A673 (cell line): ENCODE results near the gene ANKRD11. TPM values are rescaled to one million over a fixed set of nuclear protein-coding genes. Genes with fewer than 3 reads are reported as not detected.

Experiments
- BruUV-seq: library from RNA; stranded (reverse); fragments of 400-500 nt; replicated peaks from 2 replicates; lab custom pipeline; 2021; lab: Mats Ljungman, UMichigan
- CTCF ChIA-PET: fragments of 300-600 bp; sonication (Branson Sonifier 250); formaldehyde crosslinking; loops from one replicate; lab custom pipeline; 2022; ENCODE audit warnings: antibody characterized with exemption; lab: Charles Lee
- POLR2A ChIA-PET: fragments of 300-600 bp; sonication (Branson Sonifier 250); formaldehyde crosslinking; loops from one replicate; lab custom pipeline; 2022; ENCODE audit warnings: antibody characterized with exemption; ENCODE audit not compliant: low non-redundant PET; lab: Charles Lee
- DNase-seq: peaks from one replicate; pipeline ENCODE4 v3.0.0-alpha.2; 2015; ENCODE audit warnings: low spot score
- H3K27ac ChIP-seq: fragments of 200-600 bp; sonication (generic); 2 replicates; pipeline ENCODE4 v1.5.1; 2016; ENCODE audit warnings: mixed run types, low read depth, mild to moderate bottlenecking, mixed read lengths, antibody characterized with exemption, low read length; ENCODE audit not compliant: poor library complexity, severe bottlenecking
- H3K27me3 ChIP-seq: fragments of 200-600 bp; sonication (generic); replicated peaks from 2 replicates; pipeline ENCODE4 v1.6.1; 2017; ENCODE audit warnings: mixed run types, low read depth, mild to moderate bottlenecking, mixed read lengths, antibody characterized with exemption, low read length; ENCODE audit not compliant: insufficient read depth, poor library complexity
- H3K36me3 ChIP-seq: fragments of 200-600 bp; sonication (generic); 2 replicates; pipeline ENCODE4 v1.6.1; 2016; ENCODE audit warnings: mixed run types, mild to moderate bottlenecking, mixed read lengths, antibody characterized with exemption, low read length; ENCODE audit not compliant: insufficient read depth, poor library complexity, severe bottlenecking
- H3K4me1 ChIP-seq: fragments of 200-600 bp; sonication (generic); 2 replicates; pipeline ENCODE4 v1.6.1; 2017; ENCODE audit warnings: mixed run types, mild to moderate bottlenecking, mixed read lengths, antibody characterized with exemption, low read length; ENCODE audit not compliant: insufficient read depth, poor library complexity, severe bottlenecking
- H3K4me3 ChIP-seq: fragments of 200-600 bp; sonication (generic); 2 replicates; pipeline ENCODE4 v1.5.1; 2016; ENCODE audit warnings: low read depth, mixed run types, mild to moderate bottlenecking, mixed read lengths, low read length; ENCODE audit not compliant: poor library complexity, severe bottlenecking
- H3K9me3 ChIP-seq: fragments of 200-600 bp; sonication (generic); 2 replicates; pipeline ENCODE4 v1.6.1; 2016; ENCODE audit warnings: mixed run types, low read depth, mild to moderate bottlenecking, mixed read lengths, antibody characterized with exemption, low read length; ENCODE audit not compliant: poor library complexity, severe bottlenecking
- EZH2 ChIP-seq: fragments of 200-600 bp; sonication (generic); IDR thresholded peaks from 2 replicates; pipeline ENCODE4 v1.6.1; 2017; ENCODE audit warnings: borderline replicate concordance, low read depth, mild to moderate bottlenecking, mixed read lengths, antibody characterized with exemption, low read length; ENCODE audit not compliant: poor library complexity, severe bottlenecking
- intact Hi-C: fragments of 100-400 bp; cut with micrococcal nuclease; formaldehyde crosslinking; loops from one replicate; pipeline ENCODE4 v1.10.0; 2022; ENCODE audit not compliant: unreplicated experiment
- total RNA-seq: library from RNA; stranded (reverse); gene quantifications from 2 replicates; pipeline ENCODE4 v1.2.3, GENCODE V29; 2021
- TF ChIP-seq, protein P1 (sequence below): fragments of 300-800, 200-600 bp; sonication (generic); conservative IDR thresholded peaks from 2 replicates; pipeline ENCODE4 v1.5.1; 2017; ENCODE audit warnings: low read depth, mild to moderate bottlenecking, antibody characterized with exemption, low read length, moderate library complexity, mixed read lengths

The ANKRD11 gene
- total RNA-seq, 1 experiment from 2014 or later, result 217 TPM

DNA sequence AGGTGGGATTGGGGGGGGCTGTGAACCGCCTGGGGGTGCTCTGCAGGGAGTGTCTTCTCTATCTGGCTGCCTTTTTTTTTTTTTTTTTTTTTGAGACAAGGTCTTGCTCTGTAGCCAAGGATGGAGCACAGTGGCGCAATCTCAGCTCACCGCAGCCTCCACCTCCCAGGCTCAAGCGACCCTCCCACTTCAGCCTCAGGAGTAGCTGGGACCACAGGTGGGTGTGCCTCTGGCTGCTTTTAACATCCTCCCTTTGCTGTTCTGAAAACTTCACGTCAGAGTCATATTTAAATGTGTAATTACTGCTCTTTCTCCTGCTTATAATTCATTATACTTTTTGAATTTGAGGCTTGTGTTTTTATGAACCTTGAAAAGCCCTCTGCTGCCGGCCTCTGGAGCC lies 194.4 kb downstream of the ANKRD11 start:
- BruUV-seq, result no TSS peak

DNA sequence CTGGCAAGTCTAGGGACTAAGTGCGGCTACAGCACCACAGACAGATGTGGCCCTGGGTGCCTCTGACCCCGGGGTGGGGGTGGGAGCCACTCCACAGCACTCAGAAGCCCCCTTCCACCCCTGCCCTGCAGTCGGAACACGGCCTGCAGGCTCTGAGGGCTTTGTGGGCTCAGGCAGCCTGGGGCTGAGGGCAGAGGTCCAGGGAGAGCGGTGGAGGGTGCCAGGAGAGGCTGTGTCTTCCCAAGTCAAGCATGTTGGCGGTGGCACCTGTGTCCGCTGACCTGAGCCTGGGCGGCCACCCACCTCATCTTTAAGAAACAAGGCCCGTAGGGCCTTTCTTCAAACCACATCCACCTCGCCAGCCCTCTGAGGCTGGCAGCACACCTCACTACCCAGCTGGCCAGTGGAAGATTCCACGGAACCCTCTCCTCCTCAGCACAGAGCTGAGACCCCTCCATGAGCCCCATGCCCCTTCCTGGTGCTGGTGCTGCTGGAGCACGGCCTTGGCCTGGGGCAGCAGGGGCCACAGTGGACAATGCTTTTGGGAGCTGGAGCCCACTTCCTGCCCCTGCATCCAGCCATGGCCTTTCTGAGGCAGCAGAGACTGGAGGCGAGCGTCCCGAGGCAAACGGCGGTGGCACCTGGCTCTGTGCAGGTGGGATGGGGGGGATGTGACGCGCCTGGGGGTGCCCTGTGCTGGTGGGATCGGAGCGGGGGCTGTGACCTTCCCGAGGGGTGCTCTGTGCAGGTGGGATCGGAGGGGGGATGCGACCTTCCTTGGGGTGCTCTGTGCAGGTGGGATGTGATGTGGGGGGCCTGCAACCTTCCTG lies 195.1 kb downstream of the ANKRD11 start:
- Histone ChIP-seq H3K27ac (no peak overlapping the region), H3K36me3 (peaks cover 5% of the 10 kb centered on the region), H3K4me3 (no peak overlapping the region), H3K9me3 (no peaks in the 10 kb centered on the region), H3K4me1 (no peaks in the 10 kb centered on the region), H3K27me3 (no peaks in the 10 kb centered on the region)
- no peak for DNase-seq
- CTCF ChIA-PET, result no interaction called here
- intact Hi-C loops, result no loop called here
- TF ChIP-seq, protein P1, sequence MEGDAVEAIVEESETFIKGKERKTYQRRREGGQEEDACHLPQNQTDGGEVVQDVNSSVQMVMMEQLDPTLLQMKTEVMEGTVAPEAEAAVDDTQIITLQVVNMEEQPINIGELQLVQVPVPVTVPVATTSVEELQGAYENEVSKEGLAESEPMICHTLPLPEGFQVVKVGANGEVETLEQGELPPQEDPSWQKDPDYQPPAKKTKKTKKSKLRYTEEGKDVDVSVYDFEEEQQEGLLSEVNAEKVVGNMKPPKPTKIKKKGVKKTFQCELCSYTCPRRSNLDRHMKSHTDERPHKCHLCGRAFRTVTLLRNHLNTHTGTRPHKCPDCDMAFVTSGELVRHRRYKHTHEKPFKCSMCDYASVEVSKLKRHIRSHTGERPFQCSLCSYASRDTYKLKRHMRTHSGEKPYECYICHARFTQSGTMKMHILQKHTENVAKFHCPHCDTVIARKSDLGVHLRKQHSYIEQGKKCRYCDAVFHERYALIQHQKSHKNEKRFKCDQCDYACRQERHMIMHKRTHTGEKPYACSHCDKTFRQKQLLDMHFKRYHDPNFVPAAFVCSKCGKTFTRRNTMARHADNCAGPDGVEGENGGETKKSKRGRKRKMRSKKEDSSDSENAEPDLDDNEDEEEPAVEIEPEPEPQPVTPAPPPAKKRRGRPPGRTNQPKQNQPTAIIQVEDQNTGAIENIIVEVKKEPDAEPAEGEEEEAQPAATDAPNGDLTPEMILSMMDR, result no peak
- TF ChIP-seq EZH2, result no peak
- POLR2A ChIA-PET, result no interaction called here
- BruUV-seq, result no TSS peak

More for the DNA sequence above, 194.4 kb downstream of the ANKRD11 start:
- Histone ChIP-seq H3K27me3 (no peaks in the 10 kb centered on the region), H3K4me1 (no peaks in the 10 kb centered on the region), H3K9me3 (no peaks in the 10 kb centered on the region), H3K36me3 (peaks cover 9% of the 10 kb centered on the region), H3K27ac (no peak overlapping the region), H3K4me3 (no peak overlapping the region)
- intact Hi-C loops, result no loop called here
- POLR2A ChIA-PET, result no interaction called here
- no peak for TF ChIP-seq EZH2
- TF ChIP-seq, protein P1, result no peak
- CTCF ChIA-PET, result no interaction called here
- DNase-seq, result no peak

DNA sequence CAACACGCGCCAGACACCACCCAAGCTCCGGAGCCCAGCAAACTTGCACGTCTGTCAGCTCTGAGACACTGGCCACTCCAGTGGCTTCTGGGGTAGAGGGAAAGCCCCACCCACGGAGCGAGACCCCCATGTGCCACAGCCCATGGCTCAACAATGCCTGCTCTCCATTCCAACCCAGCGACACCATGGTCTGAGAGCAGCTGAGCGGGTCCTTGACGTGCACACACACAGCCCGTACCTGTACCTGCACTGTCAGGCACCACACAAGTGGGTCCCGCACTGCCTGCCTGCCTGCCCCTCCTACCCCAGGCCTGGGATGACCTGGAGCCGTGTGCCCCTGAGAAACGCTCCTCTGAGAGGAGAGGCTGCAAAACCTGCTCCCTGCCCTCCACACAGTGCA lies 195.9 kb downstream of the ANKRD11 start:
- intact Hi-C loops, result no loop called here
- no peaks in the 10 kb centered on the region for H3K4me1 ChIP-seq
- CTCF ChIA-PET, result no interaction called here
- POLR2A ChIA-PET, result no interaction called here
- no peak for DNase-seq
- no peak overlapping the region for H3K27ac ChIP-seq
- BruUV-seq, result no TSS peak
- H3K27me3 ChIP-seq, result no peaks in the 10 kb centered on the region
- H3K9me3 ChIP-seq, result no peaks in the 10 kb centered on the region
- no peak overlapping the region for H3K4me3 ChIP-seq
- peaks cover 6% of the 10 kb centered on the region for H3K36me3 ChIP-seq
- TF ChIP-seq, protein P1, result no peak
- TF ChIP-seq EZH2, result no peak
